Measurements from ENCODE around the gene SPRING1.
"Not testable (repeated sequence)": the region's sequence is repeated elsewhere in the genome, so short reads cannot be mapped to it uniquely, and the experiment has no call there.

Gene SPRING1

DNA sequence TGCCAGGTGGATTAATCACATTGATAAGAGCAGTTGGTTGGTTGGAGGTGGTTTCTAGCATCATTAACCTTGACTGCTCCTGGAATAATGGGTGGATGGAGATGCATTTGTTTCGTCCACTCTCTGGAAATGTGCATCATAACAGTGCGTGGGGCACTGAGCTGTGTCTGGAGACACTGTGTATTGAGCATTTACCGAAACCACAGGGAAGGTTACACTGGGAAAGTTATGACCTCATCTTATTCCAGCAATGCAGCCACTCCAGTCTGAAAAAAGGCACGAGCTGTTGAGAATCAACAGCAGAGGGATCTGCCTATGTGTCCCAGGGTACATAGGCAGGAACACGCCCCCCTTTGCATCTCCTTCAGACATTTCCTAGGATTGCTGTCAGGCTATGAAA, 27.4 kb upstream of the SPRING1 start:
- Histone ChIP-seq H3K9me3 (ENCODE audit: control insufficient read depth, low read length) (no peaks in the 10 kb centered on the region), H3K9ac (ENCODE audit: low read length) (no peak overlapping the region), H3K4me1 (ENCODE audit: control insufficient read depth, insufficient read depth, low read length) (peaks cover 3% of the 10 kb centered on the region), H3K36me3 (ENCODE audit: control insufficient read depth, insufficient read depth, low read length, severe bottlenecking) (no peaks in the 10 kb centered on the region), H3K27me3 (replicated peaks; ENCODE audit: control insufficient read depth, insufficient read depth, low read length) (peaks cover 3% of the 10 kb centered on the region), H3K4me3 (ENCODE audit: low read length) (no peak overlapping the region)
- DNase-seq (ENCODE audit: low read depth), result no peak

DNA sequence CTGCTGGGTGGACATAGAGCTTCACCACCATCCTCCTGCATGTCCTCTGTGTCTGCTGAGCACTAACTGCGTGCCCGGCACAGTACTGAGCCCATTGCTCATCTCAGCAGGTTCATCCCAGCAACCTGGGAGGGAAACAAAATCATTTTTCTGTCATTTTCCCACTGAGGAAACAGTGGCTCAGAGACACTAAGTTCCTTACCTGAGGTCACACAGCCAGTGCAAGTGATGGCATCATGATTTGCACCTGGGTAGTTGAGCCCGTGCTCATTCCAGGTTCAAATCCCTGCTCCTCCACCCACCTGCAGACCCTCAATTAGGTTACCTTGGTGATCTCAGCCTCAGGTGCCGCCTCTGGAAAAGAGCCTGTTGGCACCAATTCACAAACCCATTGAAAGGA, 23.6 kb upstream of the SPRING1 start:
- Histone ChIP-seq H3K9ac (ENCODE audit: low read length) (no peak overlapping the region), H3K4me1 (ENCODE audit: control insufficient read depth, insufficient read depth, low read length) (peaks cover 3% of the 10 kb centered on the region), H3K4me3 (ENCODE audit: low read length) (no peak overlapping the region), H3K27me3 (replicated peaks; ENCODE audit: control insufficient read depth, insufficient read depth, low read length) (peaks cover 3% of the 10 kb centered on the region), H3K36me3 (ENCODE audit: control insufficient read depth, insufficient read depth, low read length, severe bottlenecking) (no peaks in the 10 kb centered on the region), H3K9me3 (ENCODE audit: control insufficient read depth, low read length) (no peaks in the 10 kb centered on the region)
- no peak for DNase-seq (ENCODE audit: low read depth)

DNA sequence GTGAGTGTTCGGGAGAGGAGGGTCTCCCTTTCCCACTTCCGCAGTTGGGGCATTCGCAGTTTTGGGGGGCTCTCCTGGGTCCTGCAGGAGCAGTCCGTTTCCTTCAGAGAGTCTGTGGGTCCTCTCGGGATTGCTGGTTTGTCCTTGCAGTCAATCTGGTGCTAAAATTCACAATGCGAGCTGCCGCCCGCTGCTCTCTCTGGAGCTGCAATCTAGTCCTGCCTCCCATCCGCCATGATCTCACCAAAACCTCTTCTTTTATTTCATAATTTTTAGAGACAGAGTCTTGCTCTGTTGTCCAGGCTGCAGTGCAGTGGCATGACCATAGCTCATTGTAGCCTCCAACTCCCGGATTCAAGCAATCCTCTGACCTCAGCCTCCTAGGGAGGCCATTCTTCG, 22.8 kb upstream of the SPRING1 start:
- H3K4me1 ChIP-seq (ENCODE audit: control insufficient read depth, insufficient read depth, low read length), result peaks cover 3% of the 10 kb centered on the region
- DNase-seq (ENCODE audit: low read depth), result no peak
- H3K27me3 ChIP-seq (replicated peaks; ENCODE audit: control insufficient read depth, insufficient read depth, low read length), result peaks cover 3% of the 10 kb centered on the region
- no peaks in the 10 kb centered on the region for H3K9me3 ChIP-seq (ENCODE audit: control insufficient read depth, low read length)
- H3K36me3 ChIP-seq (ENCODE audit: control insufficient read depth, insufficient read depth, low read length, severe bottlenecking), result no peaks in the 10 kb centered on the region
- no peak overlapping the region for H3K4me3 ChIP-seq (ENCODE audit: low read length)
- no peak overlapping the region for H3K9ac ChIP-seq (ENCODE audit: low read length)

DNA sequence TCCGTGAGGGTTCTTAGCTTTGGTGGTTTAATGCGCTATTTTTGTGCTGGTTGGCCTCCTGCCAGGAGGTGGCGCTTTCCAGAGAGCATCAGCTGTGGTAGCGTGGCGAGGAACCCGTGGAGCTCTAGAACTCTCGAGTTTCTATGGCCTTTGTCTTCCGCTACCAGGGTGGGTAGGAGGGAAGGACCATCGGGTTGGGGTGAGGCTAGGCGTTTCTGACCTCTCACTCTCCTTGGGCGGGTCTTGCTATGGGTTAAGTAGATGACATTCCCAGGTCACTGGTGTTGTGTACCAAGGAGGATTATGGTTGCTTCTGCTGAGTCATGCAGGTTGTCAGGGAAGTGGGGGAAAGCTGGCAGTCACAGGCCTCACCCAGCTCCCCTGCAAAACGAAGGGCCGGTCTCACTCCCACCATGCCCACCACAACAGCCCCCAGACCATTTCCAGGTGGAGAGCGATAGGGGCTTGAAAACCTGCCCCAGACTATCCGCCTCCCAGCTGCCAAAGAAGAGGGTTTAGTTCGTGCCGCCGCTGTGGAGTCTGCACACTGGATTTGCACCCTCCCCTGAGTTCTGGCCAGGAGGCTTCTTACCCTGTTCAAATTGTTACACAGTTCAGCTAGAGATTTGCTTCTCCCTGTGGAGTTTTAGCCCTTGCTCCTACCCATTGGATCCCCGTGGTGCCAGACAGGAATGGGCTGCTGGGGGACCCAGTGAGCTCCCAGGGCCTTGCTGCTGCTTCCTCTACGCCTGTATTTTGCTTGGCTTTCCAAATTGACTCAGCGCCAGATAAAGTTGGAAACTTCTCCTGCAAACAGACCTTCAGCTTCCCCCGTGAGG, 22.1 kb upstream of the SPRING1 start:
- H3K4me3 ChIP-seq (ENCODE audit: low read length), result no peak overlapping the region
- no peak for DNase-seq (ENCODE audit: low read depth)
- H3K4me1 ChIP-seq (ENCODE audit: control insufficient read depth, insufficient read depth, low read length), result peaks cover 3% of the 10 kb centered on the region
- H3K27me3 ChIP-seq (replicated peaks; ENCODE audit: control insufficient read depth, insufficient read depth, low read length), result peaks cover 3% of the 10 kb centered on the region
- H3K36me3 ChIP-seq (ENCODE audit: control insufficient read depth, insufficient read depth, low read length, severe bottlenecking), result no peaks in the 10 kb centered on the region
- H3K9ac ChIP-seq (ENCODE audit: low read length), result no peak overlapping the region
- no peaks in the 10 kb centered on the region for H3K9me3 ChIP-seq (ENCODE audit: control insufficient read depth, low read length)

DNA sequence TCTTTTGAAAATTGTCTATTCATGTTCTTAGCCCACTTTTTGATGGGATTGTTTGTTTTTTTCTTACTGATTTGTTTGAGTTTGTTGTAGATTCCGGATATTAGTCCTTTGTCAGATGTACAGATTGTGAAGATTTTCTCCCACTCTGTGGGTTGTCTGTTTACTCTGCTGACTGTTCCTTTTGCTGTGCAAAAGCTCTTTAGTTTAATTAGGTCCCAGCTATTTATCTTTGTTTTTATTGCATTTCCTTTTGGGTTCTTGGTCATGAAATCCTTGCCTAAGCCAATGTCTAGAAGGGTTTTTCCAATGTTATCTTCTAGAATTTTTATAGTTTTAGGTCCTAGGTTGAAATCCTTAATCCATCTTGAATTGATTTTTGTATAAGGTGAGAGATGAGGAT, 16.9 kb upstream of the SPRING1 start:
- not testable (repeated sequence) for H3K4me3 ChIP-seq (ENCODE audit: low read length); H3K9ac ChIP-seq (ENCODE audit: low read length); H3K36me3 ChIP-seq (ENCODE audit: control insufficient read depth, insufficient read depth, low read length, severe bottlenecking); H3K9me3 ChIP-seq (ENCODE audit: control insufficient read depth, low read length); DNase-seq (ENCODE audit: low read depth); H3K27me3 ChIP-seq (replicated peaks; ENCODE audit: control insufficient read depth, insufficient read depth, low read length); H3K4me1 ChIP-seq (ENCODE audit: control insufficient read depth, insufficient read depth, low read length)

DNA sequence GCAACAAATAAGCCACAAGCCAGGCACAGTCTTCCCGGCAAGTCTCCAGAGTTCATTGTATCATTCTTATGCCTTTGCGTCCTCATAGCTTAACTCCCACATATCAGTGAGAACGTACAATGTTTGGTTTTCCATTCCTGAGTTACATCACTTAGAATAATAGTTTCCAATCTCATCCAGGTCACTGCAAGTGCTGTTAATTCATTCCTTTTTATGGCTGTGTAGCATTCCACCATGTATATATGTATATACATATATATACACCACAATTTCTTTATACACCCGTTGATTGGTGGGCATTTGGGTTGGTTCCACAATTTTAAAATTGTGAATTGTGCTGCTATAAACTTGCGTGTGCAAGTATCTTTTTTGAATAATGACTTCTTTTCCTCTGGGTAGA, 16.2 kb upstream of the SPRING1 start:
- not testable (repeated sequence) for H3K9ac ChIP-seq (ENCODE audit: low read length); DNase-seq (ENCODE audit: low read depth); H3K4me3 ChIP-seq (ENCODE audit: low read length); H3K9me3 ChIP-seq (ENCODE audit: control insufficient read depth, low read length); H3K36me3 ChIP-seq (ENCODE audit: control insufficient read depth, insufficient read depth, low read length, severe bottlenecking); H3K27me3 ChIP-seq (replicated peaks; ENCODE audit: control insufficient read depth, insufficient read depth, low read length); H3K4me1 ChIP-seq (ENCODE audit: control insufficient read depth, insufficient read depth, low read length)

DNA sequence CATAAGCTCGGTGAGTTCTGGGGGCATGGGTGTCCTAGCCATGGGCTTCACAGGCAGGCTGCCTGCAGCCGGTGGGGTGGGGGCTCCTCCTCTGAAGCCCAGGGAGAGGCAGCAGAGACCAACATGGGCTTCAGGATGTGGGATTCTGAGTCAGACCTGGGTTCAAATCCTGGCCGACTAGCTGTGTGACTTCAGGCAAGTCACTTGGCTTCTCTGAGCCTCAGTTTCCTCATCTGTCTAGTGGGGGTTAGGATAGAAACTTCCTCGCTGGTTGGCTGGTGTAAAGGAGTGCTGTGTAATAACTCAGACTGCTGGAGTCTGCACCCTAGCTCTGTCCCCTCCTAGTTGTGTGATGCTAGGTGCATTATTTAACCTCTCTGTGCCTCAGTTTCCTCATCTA, 12.4 kb upstream of the SPRING1 start:
- no peak overlapping the region for H3K9ac ChIP-seq (ENCODE audit: low read length)
- H3K4me1 ChIP-seq (ENCODE audit: control insufficient read depth, insufficient read depth, low read length), result no peaks in the 10 kb centered on the region
- H3K27me3 ChIP-seq (replicated peaks; ENCODE audit: control insufficient read depth, insufficient read depth, low read length), result no peaks in the 10 kb centered on the region
- DNase-seq (ENCODE audit: low read depth), result no peak
- H3K9me3 ChIP-seq (ENCODE audit: control insufficient read depth, low read length), result no peaks in the 10 kb centered on the region
- H3K36me3 ChIP-seq (ENCODE audit: control insufficient read depth, insufficient read depth, low read length, severe bottlenecking), result no peaks in the 10 kb centered on the region
- H3K4me3 ChIP-seq (ENCODE audit: low read length), result no peak overlapping the region

DNA sequence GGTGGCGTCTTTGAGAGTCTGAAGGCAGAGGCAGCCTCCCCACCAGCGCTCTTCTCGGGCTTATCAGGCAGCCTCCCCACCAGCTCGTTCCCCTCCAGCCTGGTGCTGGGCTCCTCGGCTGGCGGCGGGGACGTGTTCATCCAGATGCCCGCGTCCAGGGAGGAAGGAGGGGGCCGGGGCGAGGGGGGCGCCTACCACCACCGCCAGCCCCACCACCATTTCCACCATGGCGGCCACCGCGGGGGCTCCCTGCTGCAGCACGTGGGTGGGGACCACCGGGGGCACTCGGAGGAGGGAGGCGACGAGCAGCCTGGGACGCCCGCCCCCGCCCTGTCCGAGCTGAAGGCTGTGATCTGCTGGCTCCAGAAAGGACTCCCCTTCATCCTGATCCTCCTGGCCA, 12.0 kb upstream of the SPRING1 start:
- H3K9me3 ChIP-seq (ENCODE audit: control insufficient read depth, low read length), result no peaks in the 10 kb centered on the region
- DNase-seq (ENCODE audit: low read depth), result no peak
- no peak overlapping the region for H3K4me3 ChIP-seq (ENCODE audit: low read length)
- H3K27me3 ChIP-seq (replicated peaks; ENCODE audit: control insufficient read depth, insufficient read depth, low read length), result no peaks in the 10 kb centered on the region
- no peaks in the 10 kb centered on the region for H3K4me1 ChIP-seq (ENCODE audit: control insufficient read depth, insufficient read depth, low read length)
- no peak overlapping the region for H3K9ac ChIP-seq (ENCODE audit: low read length)
- no peaks in the 10 kb centered on the region for H3K36me3 ChIP-seq (ENCODE audit: control insufficient read depth, insufficient read depth, low read length, severe bottlenecking)

DNA sequence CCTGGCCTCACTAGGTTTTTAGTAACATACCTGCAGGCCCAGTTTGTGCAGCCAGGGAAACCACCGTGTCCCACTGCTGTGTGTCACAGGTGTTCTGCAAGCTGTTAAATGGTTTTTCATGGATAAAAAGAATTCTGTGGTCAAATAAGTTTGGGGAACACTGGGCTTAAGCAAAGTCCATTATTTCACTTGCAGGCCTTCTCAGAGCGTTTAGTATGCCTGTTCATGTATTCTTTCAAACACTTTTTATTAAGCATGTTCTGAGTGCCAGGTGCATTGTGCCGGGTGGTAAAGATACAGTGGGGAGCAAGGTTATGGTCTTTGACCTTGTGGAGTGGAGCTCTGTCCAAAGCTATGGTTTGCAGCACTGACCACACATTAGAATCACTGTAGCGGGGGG, 7.7 kb upstream of the SPRING1 start:
- no peak overlapping the region for H3K9ac ChIP-seq (ENCODE audit: low read length)
- no peaks in the 10 kb centered on the region for H3K9me3 ChIP-seq (ENCODE audit: control insufficient read depth, low read length)
- no peak overlapping the region for H3K4me3 ChIP-seq (ENCODE audit: low read length)
- no peaks in the 10 kb centered on the region for H3K27me3 ChIP-seq (replicated peaks; ENCODE audit: control insufficient read depth, insufficient read depth, low read length)
- H3K36me3 ChIP-seq (ENCODE audit: control insufficient read depth, insufficient read depth, low read length, severe bottlenecking), result no peaks in the 10 kb centered on the region
- DNase-seq (ENCODE audit: low read depth), result no peak
- H3K4me1 ChIP-seq (ENCODE audit: control insufficient read depth, insufficient read depth, low read length), result no peaks in the 10 kb centered on the region

DNA sequence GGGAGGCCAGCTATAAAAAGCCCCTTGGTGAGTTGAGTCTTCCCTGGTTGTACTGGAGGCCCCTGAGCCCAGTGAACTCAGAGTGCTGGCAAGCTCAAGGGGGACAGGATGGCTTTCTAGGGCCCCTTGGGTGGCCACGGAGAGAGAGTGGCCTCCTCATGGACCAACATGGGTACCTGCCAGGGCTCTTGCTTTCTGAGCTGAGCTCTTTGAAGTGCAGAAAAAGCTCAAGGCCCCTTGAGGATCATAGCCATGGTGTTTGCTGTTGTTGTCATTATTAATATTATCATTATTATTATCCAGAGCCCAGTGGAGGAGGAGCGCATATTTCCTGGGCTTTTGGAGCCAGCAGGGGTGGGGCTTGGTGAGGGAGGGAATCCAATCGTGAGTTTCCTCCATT, 6.9 kb upstream of the SPRING1 start:
- no peaks in the 10 kb centered on the region for H3K4me1 ChIP-seq (ENCODE audit: control insufficient read depth, insufficient read depth, low read length)
- no peaks in the 10 kb centered on the region for H3K36me3 ChIP-seq (ENCODE audit: control insufficient read depth, insufficient read depth, low read length, severe bottlenecking)
- H3K4me3 ChIP-seq (ENCODE audit: low read length), result no peak overlapping the region
- DNase-seq (ENCODE audit: low read depth), result no peak
- no peak overlapping the region for H3K9ac ChIP-seq (ENCODE audit: low read length)
- H3K9me3 ChIP-seq (ENCODE audit: control insufficient read depth, low read length), result no peaks in the 10 kb centered on the region
- H3K27me3 ChIP-seq (replicated peaks; ENCODE audit: control insufficient read depth, insufficient read depth, low read length), result no peaks in the 10 kb centered on the region

DNA sequence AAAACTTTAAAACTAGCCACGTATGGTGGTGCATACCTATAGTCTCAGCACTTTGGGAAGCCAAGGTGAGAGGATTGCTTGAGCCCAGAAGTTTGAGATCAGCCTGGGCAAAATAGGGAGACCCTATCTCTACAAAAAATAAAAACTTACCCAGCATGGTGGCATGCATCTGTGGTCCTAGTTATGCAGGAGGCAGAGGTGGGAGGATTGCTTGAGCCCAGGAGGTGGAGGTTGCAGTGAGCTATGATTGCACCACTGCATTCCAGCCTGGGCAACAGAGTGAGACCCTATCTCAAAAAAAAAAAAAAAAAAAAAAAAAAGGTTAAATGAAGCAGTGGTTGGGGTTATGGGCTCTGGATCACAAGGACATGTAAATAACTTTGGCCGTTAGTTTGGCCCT, 4.9 kb upstream of the SPRING1 start:
- DNase-seq (ENCODE audit: low read depth); H3K4me3 ChIP-seq (ENCODE audit: low read length); H3K36me3 ChIP-seq (ENCODE audit: control insufficient read depth, insufficient read depth, low read length, severe bottlenecking); H3K9me3 ChIP-seq (ENCODE audit: control insufficient read depth, low read length); H3K27me3 ChIP-seq (replicated peaks; ENCODE audit: control insufficient read depth, insufficient read depth, low read length); H3K9ac ChIP-seq (ENCODE audit: low read length); H3K4me1 ChIP-seq (ENCODE audit: control insufficient read depth, insufficient read depth, low read length): not testable (repeated sequence)

DNA sequence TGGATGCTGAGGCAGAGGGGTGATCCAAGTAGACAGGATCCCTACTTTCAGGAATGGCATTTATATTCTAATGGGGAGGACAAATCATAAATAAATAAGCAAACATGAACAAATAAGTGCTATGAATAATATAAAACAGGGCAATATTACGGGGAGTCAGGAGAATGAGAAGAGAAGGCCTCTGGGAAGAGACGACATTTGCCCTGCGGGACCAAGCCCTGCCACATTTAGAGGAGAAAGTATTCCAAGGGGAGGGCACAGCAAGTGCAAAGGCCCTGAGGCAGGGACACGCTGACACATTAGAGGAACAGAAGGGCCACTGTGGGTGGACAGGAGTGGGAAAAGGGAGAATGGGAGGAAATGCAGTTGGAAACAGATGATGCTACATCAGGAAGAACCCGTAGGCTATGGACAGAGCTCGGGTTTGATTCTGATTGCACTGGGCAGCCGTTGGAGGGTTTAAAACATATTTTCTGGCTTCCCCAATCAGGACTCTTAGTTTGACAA, 1.6 kb upstream of the SPRING1 start:
- no peak for DNase-seq (ENCODE audit: low read depth)
- Histone ChIP-seq H3K9me3 (ENCODE audit: control insufficient read depth, low read length) (no peaks in the 10 kb centered on the region), H3K4me3 (ENCODE audit: low read length) (no peak overlapping the region), H3K9ac (ENCODE audit: low read length) (no peak overlapping the region), H3K36me3 (ENCODE audit: control insufficient read depth, insufficient read depth, low read length, severe bottlenecking) (peaks cover 5% of the 10 kb centered on the region), H3K27me3 (replicated peaks; ENCODE audit: control insufficient read depth, insufficient read depth, low read length) (no peaks in the 10 kb centered on the region), H3K4me1 (ENCODE audit: control insufficient read depth, insufficient read depth, low read length) (peaks cover 10% of the 10 kb centered on the region)

Data from adipocyte (in vitro differentiated cells).